ENCODE data around the gene LTBP4.

The LTBP4 gene

DNA sequence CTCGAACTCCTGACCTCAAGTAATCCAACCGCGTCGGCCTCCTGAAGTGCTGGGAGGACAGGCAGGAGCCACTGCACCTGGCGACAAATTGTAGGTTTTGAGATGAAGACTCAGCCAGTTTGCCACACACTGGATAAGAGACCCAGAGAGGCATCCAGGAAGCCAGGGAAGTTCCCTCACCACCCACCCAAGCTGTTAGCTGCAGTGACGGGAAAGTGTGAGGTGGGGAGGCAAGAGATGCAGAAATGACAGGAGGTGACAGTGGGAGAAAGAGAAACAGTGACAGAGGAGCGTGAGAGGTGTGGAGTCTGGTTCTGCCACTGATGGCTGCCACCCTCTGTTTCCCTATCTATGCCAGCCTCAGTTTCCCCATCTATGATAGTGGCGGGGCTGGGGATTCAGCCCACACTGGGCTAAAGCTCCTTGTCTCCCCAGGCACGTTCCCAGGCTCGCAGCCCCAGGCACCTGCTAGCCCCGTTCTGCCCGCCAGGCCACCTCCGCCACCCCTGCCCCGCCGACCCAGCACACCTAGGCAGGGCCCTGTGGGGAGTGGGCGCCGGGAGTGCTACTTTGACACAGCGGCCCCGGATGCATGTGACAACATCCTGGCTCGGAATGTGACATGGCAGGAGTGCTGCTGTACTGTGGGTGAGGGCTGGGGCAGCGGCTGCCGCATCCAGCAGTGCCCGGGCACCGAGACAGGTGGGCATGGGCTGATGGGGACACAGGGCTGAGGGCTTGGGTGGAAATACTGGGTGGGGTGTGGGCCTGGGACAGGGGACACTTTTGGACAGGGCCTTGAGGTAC is 21.0 kb downstream of the LTBP4 start (continued):
- no peak for TF ChIP-seq ZNF169 (tag by site-specific recombination; IDR thresholded peaks at IDR 0.05)
- TF ChIP-seq ZNF785 (tag by site-specific recombination; IDR thresholded peaks at IDR 0.05): no peak
- TF ChIP-seq, protein P1, sequence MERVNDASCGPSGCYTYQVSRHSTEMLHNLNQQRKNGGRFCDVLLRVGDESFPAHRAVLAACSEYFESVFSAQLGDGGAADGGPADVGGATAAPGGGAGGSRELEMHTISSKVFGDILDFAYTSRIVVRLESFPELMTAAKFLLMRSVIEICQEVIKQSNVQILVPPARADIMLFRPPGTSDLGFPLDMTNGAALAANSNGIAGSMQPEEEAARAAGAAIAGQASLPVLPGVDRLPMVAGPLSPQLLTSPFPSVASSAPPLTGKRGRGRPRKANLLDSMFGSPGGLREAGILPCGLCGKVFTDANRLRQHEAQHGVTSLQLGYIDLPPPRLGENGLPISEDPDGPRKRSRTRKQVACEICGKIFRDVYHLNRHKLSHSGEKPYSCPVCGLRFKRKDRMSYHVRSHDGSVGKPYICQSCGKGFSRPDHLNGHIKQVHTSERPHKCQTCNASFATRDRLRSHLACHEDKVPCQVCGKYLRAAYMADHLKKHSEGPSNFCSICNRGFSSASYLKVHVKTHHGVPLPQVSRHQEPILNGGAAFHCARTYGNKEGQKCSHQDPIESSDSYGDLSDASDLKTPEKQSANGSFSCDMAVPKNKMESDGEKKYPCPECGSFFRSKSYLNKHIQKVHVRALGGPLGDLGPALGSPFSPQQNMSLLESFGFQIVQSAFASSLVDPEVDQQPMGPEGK (tag by site-specific recombination; IDR thresholded peaks at IDR 0.05): no peak
- no peak for TF ChIP-seq TRIM28 (IDR thresholded peaks at IDR 0.05; ENCODE audit: borderline replicate concordance, low read length)
- no peak for TF ChIP-seq SCRT1 (tag by site-specific recombination; IDR thresholded peaks at IDR 0.05; ENCODE audit: borderline replicate concordance)
- TF ChIP-seq EGR2 (tag by site-specific recombination; IDR thresholded peaks at IDR 0.05; ENCODE audit: low read depth): peak; percentile 87

DNA sequence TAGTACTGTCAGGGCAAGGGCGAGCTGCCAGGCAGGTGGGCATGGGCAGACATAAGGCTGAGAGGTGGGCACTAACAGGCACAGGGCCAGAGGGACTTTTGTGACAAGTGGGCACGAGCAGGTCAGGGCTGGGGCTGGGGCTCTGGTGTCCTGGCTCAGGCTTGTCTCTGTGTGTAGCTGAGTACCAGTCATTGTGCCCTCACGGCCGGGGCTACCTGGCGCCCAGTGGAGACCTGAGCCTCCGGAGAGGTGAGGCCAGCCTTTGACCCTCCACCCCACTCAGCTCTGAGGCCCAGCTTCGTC is 21.6 kb downstream of the LTBP4 start:
- no peak overlapping the region for H3K4me3 ChIP-seq (ENCODE audit: low read depth, low read length)
- TF ChIP-seq ZBTB8A (tag by site-specific recombination; IDR thresholded peaks at IDR 0.05): 0 out of 2 replicates have a peak, but pooled peaks have one; percentile 9
- TF ChIP-seq, protein P2, sequence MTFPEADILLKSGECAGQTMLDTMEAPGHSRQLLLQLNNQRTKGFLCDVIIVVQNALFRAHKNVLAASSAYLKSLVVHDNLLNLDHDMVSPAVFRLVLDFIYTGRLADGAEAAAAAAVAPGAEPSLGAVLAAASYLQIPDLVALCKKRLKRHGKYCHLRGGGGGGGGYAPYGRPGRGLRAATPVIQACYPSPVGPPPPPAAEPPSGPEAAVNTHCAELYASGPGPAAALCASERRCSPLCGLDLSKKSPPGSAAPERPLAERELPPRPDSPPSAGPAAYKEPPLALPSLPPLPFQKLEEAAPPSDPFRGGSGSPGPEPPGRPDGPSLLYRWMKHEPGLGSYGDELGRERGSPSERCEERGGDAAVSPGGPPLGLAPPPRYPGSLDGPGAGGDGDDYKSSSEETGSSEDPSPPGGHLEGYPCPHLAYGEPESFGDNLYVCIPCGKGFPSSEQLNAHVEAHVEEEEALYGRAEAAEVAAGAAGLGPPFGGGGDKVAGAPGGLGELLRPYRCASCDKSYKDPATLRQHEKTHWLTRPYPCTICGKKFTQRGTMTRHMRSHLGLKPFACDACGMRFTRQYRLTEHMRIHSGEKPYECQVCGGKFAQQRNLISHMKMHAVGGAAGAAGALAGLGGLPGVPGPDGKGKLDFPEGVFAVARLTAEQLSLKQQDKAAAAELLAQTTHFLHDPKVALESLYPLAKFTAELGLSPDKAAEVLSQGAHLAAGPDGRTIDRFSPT (tag by site-specific recombination; IDR thresholded peaks at IDR 0.05): peak; percentile 93
- 0 out of 2 replicates have a peak, but pooled peaks have one; percentile 15 for TF ChIP-seq ZBTB7A (tag by site-specific recombination; IDR thresholded peaks at IDR 0.05; ENCODE audit: low read depth)
- no peak for TF ChIP-seq MEIS1 (CRISPR knock-in tag; IDR thresholded peaks at IDR 0.05; ENCODE audit: borderline replicate concordance)
- no peaks in the 10 kb centered on the region for H3K9me3 ChIP-seq (ENCODE audit: control insufficient read depth, insufficient read depth, low read depth, low read length)
- ChIA-PET POLR2A (interaction anchor here (1.0 to 5.2 kb wide), 6 partner anchors 10 to 128 kb away, joined by 3 to 61 read pairs (median 8); partner anchors contain the start of genes ACTMAP and SNRPA), CTCF (interaction anchor here (0.5 to 11.0 kb wide), 10 partner anchors 12 to 317 kb away, joined by 3 to 236 read pairs (median 6); partner anchors contain the start of gene LTBP4)
- H3K36me3 ChIP-seq (ENCODE audit: control insufficient read depth in 2 of 2, insufficient read depth in 1 of 2, low read length in 2 of 2): peaks cover 18 to 24% of the 10 kb centered on the region in 2 experiments; a peak in 2 of 3 replicates
- no peak overlapping the region for H3K27ac ChIP-seq (ENCODE audit: extremely low read depth, low read depth, low read length)
- H3K4me1 ChIP-seq (ENCODE audit: control insufficient read depth, insufficient read depth, low read length): peaks cover 16% of the 10 kb centered on the region

DNA sequence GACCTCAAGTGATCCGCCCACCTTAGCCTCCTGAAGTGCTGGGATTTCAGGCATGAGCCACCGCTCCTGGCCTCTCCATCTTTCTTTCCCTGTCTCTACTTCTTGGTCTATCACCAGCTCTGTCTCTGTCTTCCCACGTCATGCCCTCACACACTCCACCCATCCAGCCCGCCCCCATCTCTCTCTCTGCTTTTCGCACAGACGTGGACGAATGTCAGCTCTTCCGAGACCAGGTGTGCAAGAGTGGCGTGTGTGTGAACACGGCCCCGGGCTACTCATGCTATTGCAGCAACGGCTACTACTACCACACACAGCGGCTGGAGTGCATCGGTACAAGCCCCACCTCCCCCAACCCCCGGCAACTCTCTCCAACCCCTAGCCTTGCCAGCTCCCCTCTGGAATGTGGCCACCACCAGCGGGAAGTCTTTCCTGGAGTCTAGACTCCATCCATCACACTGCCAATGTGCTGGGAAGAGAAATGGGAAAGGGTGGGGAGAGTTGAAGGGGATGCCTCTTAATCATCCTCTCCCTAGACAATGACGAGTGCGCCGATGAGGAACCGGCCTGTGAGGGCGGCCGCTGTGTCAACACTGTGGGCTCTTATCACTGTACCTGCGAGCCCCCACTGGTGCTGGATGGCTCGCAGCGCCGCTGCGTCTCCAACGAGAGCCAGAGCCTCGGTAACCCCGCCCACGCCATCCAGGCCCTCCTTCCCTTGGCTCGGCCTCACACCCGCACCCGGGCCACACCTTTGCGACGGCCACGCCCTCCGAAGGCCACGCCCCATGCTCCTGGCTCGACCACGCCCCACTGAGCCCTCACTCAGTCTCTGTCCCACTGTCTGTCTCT is 22.5 kb downstream of the LTBP4 start:
- peaks cover 14 to 24% of the 10 kb centered on the region in 2 experiments; a peak in 2 of 3 replicates for H3K36me3 ChIP-seq (ENCODE audit: control insufficient read depth in 2 of 2, insufficient read depth in 1 of 2, low read length in 2 of 2)
- H3K9me3 ChIP-seq (ENCODE audit: control insufficient read depth, insufficient read depth, low read depth, low read length): no peaks in the 10 kb centered on the region
- H3K4me3 ChIP-seq (ENCODE audit: low read depth, low read length): peak overlapping the region; percentile 0
- ChIA-PET POLR2A (interaction anchor here (0.6 to 5.2 kb wide), 15 partner anchors 11 to 198 kb away, joined by 3 to 61 read pairs (median 4); partner anchors contain the start of genes ACTMAP, NUMBL and SNRPA), CTCF (interaction anchor here (0.5 to 11.0 kb wide), 16 partner anchors 11 to 443 kb away, joined by 3 to 236 read pairs (median 5); partner anchors contain the start of gene LTBP4)
- peaks cover 16% of the 10 kb centered on the region for H3K4me1 ChIP-seq (ENCODE audit: control insufficient read depth, insufficient read depth, low read length)
- peak overlapping the region; percentile 59; the same call in 1 of the 2 replicates for H3K27ac ChIP-seq (ENCODE audit: extremely low read depth, low read depth, low read length)
- TF ChIP-seq, protein P3, sequence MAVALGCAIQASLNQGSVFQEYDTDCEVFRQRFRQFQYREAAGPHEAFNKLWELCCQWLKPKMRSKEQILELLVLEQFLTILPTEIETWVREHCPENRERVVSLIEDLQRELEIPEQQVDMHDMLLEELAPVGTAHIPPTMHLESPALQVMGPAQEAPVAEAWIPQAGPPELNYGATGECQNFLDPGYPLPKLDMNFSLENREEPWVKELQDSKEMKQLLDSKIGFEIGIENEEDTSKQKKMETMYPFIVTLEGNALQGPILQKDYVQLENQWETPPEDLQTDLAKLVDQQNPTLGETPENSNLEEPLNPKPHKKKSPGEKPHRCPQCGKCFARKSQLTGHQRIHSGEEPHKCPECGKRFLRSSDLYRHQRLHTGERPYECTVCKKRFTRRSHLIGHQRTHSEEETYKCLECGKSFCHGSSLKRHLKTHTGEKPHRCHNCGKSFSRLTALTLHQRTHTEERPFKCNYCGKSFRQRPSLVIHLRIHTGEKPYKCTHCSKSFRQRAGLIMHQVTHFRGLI (tag by site-specific recombination; IDR thresholded peaks at IDR 0.05): peak; percentile 39; the same call in 1 of the 2 replicates
- TF ChIP-seq SALL2 (tag by site-specific recombination; IDR thresholded peaks at IDR 0.05; ENCODE audit: borderline replicate concordance) (no peak), ZIC2 (tag by site-specific recombination; IDR thresholded peaks at IDR 0.05) (peak; percentile 99), ZNF335 (tag by site-specific recombination; conservative IDR thresholded peaks at IDR 0.05) (peak; percentile 39; the same call in 1 of the 2 replicates), ZNF48 (tag by site-specific recombination; IDR thresholded peaks at IDR 0.05) (no peak), OSR2 (tag by site-specific recombination; IDR thresholded peaks at IDR 0.05) (peak; percentile 78), ZNF830 (tag by site-specific recombination; IDR thresholded peaks at IDR 0.05; ENCODE audit: low read depth) (no peak), ZSCAN16 (tag by site-specific recombination; IDR thresholded peaks at IDR 0.05) (no peak), ZEB2 (tag by site-specific recombination; IDR thresholded peaks at IDR 0.05) (peak; percentile 100), GLIS2 (tag by site-specific recombination; IDR thresholded peaks at IDR 0.05) (peak; percentile 96)
- TF ChIP-seq, protein P4, sequence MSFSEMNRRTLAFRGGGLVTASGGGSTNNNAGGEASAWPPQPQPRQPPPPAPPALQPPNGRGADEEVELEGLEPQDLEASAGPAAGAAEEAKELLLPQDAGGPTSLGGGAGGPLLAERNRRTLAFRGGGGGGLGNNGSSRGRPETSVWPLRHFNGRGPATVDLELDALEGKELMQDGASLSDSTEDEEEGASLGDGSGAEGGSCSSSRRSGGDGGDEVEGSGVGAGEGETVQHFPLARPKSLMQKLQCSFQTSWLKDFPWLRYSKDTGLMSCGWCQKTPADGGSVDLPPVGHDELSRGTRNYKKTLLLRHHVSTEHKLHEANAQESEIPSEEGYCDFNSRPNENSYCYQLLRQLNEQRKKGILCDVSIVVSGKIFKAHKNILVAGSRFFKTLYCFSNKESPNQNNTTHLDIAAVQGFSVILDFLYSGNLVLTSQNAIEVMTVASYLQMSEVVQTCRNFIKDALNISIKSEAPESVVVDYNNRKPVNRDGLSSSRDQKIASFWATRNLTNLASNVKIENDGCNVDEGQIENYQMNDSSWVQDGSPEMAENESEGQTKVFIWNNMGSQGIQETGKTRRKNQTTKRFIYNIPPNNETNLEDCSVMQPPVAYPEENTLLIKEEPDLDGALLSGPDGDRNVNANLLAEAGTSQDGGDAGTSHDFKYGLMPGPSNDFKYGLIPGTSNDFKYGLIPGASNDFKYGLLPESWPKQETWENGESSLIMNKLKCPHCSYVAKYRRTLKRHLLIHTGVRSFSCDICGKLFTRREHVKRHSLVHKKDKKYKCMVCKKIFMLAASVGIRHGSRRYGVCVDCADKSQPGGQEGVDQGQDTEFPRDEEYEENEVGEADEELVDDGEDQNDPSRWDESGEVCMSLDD (tag by site-specific recombination; IDR thresholded peaks at IDR 0.05): no peak; the same call in 1 of the 2 replicates
